ENCODE results near the gene TRIM33.
"Not testable (repeated sequence)": the region's sequence is repeated elsewhere in the genome, so short reads cannot be mapped to it uniquely, and the experiment has no call there.

Gene TRIM33

DNA sequence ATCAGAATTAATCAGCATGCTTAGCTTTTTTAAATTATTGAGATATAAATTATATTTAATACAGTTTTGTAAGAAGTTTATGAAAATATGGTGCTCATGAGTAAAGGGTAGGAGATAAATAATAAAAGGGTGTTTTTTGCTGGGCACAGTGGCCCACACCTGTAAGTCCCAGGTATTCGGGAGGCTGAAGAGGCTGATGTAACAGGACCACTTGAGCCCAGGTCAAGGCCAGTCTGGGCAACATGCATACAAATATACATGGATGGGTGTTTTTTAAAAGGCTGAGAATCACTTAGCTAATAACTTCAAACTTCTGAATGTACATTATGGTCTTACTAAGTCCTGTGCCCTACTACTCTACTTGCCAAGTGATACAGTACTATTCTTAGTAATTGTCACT, 73.2 kb downstream of the TRIM33 start:
- no peak for DNase-seq (ENCODE audit: low read depth, low spot score)
- no peak overlapping the region for H3K4me3 ChIP-seq (ENCODE audit: low read length)

DNA sequence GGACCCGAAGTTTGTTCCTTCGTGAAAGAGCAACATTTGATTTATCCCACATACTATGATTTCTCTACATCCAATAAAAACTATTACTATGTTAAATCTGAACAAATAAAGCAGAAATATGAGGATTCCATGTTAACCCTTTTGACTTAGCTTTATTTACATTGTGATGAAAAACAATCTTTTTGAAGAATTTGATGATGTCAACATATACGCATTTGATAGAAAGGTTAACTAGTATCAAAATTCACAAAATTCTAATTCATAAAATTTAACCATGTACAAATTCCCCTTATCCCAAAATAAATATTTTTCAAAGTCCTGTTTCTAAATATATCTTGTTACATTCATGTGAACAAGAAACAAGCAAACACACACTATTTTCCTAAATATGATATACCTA, 74.2 kb downstream of the TRIM33 start:
- DNase-seq (ENCODE audit: low read depth, low spot score) = no peak
- H3K4me3 ChIP-seq (ENCODE audit: low read length) = no peak overlapping the region

DNA sequence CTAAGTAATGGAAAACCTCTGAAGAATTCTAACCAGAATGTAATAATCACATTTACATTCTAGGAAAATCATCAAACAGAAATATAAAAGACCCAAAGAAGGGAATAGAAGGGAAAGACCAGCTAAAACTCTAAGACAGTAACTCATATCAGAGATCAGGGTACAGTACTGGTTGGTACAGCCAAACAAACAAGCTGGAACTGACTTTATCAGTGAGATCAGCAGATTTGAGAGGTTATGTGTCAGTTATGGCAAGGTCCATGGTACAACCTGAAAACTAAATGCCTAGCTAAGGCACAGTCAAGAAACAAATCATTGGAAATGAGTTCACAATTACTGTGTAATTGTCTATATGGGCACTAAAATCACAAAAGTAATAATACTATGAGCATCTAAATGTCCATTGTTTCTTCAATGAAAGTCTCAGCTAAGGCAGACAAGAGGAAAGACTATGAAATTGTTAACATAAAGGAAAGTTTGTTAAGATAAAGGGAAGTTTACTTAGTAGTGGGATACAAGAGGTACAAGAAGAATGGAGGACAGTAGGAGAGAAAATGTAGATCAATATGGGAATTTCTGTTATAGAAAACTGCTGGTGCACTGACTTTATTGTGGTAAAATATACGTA, 75.8 kb downstream of the TRIM33 start:
- no peak overlapping the region for H3K4me3 ChIP-seq (ENCODE audit: low read length)
- DNase-seq (ENCODE audit: low read depth, low spot score) = no peak

DNA sequence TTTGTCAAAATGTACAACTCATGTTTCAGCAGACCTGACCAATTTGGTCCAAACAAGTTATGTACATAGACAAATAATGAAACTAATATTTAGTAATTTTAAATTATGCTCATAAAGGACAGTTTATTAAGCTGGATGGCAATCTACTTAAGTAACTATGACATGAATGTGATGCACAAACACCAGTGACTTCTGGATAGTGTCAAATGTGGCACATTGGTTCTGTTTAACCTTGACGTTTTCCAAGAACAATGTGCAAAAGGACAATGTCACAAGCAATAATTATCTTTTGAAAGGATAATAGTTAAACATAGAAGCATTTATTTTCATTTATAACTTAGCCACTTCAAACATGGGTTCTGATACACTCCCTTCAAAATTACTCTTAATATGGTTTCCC, 80.0 kb downstream of the TRIM33 start:
- H3K4me3 ChIP-seq (ENCODE audit: low read length) = no peak overlapping the region
- DNase-seq (ENCODE audit: low read depth, low spot score) = no peak

DNA sequence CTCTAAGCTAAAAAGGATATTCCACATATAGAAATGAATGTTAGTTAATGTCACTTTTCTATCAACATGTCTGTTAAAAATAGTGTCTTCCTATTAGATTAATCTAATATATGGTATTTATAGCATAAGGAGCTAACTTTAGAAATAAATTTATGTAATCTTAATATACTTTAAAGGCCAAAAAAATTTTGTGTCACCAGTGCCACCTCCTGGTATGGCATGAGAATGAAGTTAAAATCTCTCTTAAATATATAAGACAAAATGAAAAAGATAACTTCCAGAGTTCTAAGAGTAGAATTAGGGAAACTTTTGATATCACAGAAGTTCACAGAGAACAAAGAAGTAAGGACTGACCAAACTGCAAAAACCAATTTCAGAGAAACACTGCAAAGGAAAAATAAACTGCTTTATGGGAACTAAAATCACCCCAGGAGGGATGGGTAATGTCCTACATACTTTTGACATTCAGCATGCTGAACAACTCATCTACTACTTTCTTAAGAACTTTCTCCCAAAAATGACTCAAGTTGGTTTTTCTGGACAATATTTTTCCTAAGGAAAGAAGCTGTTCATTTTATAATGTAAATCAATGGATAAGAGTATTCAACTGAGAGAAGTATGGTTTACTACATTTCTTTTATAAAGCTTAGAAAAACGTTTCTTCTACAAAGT, 82.8 kb downstream of the TRIM33 start:
- DNase-seq (ENCODE audit: low read depth, low spot score) = peak; percentile 20

DNA sequence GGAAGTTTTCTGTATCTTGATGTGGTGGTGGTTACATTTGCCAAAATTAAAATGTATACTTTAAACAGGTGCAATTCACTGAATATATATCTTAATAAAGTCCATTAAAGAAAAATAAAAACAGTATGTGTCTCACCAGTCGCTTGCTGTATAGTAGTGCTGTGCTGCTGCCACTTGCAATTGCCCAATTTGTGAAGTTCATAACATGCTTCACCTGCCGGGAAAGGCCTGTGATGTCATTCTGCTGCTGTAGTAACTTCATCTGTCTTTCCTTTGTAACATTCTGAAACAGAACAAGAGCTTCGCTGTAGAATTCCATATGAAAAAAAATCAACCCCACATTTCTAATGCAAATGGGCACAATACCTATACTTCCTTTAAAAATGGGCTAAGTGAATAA, 83.4 kb downstream of the TRIM33 start:
- H3K4me3 ChIP-seq (ENCODE audit: low read length) = no peak overlapping the region
- DNase-seq (ENCODE audit: low read depth, low spot score) = no peak

More for the DNA sequence above, 82.8 kb downstream of the TRIM33 start:
- H3K4me3 ChIP-seq (ENCODE audit: low read length) = no peak overlapping the region

DNA sequence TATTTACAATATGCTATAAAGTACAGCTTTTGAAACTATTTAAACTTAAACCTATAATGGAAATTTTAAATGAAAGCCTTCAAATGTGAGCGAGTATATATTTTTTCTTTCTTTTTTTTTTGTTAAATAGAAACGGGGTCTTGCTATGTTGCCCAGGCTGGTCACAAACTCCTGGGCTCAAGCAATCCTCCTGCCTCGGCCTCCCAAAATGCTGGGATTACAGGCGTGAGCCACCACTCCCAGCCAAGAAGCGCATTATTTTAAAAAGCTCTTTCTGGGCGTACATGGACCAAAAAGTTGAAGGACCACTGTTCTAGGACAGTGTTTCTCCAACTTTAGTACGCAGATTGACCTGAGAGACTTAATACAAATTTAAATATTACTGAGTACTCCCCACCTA, 87.5 kb downstream of the TRIM33 start:
- DNase-seq (ENCODE audit: low read depth, low spot score) = no peak
- no peak overlapping the region for H3K4me3 ChIP-seq (ENCODE audit: low read length)

DNA sequence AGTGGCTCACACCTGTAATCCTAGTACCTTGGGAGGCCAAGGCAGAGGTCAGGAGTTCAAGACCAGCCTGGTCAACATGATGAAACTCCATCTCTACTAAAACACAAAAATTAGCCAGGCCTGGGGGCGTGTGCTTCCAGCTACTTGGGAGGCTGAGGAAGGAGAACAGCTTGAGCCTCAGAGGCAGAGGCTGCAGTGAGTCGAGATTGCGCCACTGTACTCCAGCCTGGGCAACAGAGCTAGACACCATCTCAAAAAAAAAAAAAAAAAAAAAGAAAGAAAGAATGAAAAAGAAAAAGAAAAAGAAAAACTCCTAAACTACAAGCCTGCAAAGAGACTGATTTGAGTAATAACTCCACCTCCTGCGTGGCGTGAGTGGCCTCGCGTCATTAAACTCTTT, 92.1 kb downstream of the TRIM33 start:
- H3K4me3 ChIP-seq (ENCODE audit: low read length); DNase-seq (ENCODE audit: low read depth, low spot score): not testable (repeated sequence)

DNA sequence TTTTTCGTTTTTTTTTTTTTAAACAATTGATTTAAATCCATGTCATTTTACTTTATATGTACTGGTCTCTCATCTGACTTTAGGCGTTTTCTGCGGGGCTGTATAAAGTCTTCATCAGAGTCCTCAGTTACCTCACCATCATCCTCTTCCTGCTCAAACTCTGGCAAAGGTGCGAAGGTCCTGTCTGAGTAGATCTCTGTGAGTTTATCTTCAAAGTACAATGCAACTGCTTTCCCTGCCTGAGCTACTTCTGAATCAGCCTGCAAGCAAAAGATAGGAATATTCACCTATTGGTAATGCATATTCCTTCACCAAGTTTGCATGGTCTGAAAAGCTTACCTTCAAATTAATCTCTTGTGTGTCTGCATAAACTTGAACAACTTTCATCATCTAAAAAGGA, 113.4 kb downstream of the TRIM33 start:
- DNase-seq (ENCODE audit: low read depth, low spot score) = no peak

DNA sequence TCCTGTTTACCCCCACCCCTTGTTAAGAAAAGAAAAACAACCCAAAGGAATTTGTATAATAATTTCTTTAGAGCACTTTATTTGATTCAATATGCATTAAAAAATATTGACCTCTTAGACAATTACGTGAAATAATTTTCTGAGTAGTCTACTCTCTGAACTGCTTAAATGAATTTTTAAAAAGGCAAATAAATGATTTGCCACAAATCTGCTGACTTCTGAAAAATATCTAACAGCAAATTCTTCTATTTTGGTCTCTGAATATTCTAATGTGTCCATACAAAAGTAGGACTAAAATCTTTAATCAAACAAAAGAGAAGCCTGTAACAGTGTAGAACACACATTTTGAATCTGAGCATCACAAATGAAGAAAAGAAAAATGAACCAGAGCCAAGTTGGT, 115.1 kb downstream of the TRIM33 start:
- H3K4me3 ChIP-seq (ENCODE audit: low read length) = no peak overlapping the region
- no peak for DNase-seq (ENCODE audit: low read depth, low spot score)

More for the DNA sequence above, 113.4 kb downstream of the TRIM33 start:
- no peak overlapping the region for H3K4me3 ChIP-seq (ENCODE audit: low read length)

DNA sequence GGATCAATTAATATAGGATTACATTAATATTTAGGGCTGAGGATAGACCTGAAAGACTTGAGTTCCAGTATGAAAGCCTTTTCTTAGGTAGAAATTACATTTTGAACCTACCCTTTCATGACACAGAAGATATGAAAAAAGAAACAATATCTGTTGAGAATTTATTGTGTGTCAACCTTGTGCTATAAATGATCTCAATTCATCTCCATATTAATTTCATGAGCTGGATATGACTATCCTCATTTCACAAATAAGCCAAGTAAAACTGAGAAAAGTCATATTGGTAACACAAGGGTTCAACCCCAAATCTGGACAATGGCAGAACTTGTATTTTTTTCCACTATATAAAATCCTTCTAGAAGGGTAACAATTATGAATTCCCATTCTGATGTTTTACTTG, 120.0 kb downstream of the TRIM33 start:
- no peak overlapping the region for H3K4me3 ChIP-seq (ENCODE audit: low read length)
- no peak for DNase-seq (ENCODE audit: low read depth, low spot score)

DNA sequence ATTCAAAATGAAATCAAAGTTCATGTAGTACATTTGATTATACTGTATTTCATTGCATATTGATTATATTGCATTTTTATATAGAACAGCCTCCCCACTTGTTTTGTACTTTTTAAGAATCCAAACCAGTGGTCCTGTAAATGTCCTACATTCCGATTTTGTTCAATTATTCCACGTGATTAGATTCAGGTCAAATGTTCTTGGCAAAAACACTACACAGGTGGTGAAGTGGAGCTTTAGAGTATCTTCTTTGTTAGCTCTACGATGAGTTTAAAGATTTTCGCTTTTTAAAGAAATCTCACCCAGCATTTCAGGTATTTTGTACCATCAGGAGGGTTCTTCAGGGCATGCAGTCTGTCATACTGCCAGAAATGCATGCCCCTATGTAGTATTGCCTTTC, 120.6 kb downstream of the TRIM33 start:
- H3K4me3 ChIP-seq (ENCODE audit: low read length) = no peak overlapping the region

DNA sequence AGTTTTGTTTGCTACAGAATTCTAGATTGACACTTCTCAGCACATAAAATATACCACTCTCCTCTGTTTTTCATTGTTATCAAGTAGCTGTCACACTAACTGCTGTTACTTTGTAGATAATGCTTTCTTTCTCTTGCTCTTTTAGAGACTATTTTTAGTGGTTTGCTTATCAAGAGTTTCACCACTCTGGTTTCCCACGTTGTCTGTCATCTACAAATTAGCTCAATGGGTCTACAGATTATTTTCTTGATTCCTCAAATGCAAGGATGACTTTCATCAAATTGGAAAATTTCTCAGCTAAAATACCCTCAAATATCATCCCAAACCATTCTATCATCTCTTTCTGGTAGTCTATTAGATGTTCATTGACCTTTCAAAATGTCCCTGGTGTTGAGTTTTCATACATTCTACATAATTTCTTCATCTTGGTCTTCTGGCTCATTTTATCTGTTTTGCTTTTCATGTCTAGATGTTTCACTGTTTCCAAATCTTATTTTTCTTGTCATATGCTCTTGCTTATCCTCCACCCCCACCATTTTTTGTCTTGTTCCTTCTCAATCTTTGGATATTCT, 122.5 kb downstream of the TRIM33 start:
- peak; percentile 55 for DNase-seq (ENCODE audit: low read depth, low spot score)
- H3K4me3 ChIP-seq (ENCODE audit: low read length) = no peak overlapping the region

More for the DNA sequence above, 120.6 kb downstream of the TRIM33 start:
- DNase-seq (ENCODE audit: low read depth, low spot score) = no peak

DNA sequence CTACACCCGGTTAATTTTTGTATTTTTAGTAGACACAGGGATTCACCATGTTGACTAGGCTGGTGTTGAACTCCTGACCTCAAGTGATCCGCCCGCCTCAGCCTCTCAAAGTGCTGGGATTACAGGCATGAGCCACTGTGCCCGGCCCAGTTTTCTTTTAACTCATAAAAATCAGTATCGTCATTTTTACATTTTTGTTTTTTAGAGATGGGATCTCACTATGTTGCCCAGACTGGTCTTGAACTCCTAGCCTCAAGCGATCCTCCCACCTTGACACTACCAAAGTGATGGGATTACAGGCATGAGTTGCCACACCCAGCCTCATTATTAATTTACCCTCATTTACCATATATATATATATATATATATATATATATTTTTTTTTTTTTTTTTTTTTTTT, 123.4 kb downstream of the TRIM33 start:
- not testable (repeated sequence) for H3K4me3 ChIP-seq (ENCODE audit: low read length); DNase-seq (ENCODE audit: low read depth, low spot score)

DNA sequence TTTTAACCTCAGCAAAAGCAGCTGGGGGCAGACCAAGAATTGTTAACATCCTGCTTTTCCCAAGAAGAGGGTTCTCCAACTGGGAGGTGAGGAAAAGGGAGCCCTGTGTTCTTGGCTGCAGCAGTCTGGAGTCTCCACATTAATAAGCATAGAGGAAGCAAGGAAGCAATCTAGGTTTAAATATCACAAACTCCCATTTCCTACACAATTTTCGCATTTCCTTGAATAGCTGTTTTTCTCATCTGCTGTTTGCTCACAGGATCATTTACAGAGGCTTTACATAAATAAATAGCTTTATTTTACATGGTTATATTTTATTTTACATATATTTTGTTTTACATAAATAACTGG, 124.0 kb downstream of the TRIM33 start:
- no peak overlapping the region for H3K4me3 ChIP-seq (ENCODE audit: low read length)

DNA sequence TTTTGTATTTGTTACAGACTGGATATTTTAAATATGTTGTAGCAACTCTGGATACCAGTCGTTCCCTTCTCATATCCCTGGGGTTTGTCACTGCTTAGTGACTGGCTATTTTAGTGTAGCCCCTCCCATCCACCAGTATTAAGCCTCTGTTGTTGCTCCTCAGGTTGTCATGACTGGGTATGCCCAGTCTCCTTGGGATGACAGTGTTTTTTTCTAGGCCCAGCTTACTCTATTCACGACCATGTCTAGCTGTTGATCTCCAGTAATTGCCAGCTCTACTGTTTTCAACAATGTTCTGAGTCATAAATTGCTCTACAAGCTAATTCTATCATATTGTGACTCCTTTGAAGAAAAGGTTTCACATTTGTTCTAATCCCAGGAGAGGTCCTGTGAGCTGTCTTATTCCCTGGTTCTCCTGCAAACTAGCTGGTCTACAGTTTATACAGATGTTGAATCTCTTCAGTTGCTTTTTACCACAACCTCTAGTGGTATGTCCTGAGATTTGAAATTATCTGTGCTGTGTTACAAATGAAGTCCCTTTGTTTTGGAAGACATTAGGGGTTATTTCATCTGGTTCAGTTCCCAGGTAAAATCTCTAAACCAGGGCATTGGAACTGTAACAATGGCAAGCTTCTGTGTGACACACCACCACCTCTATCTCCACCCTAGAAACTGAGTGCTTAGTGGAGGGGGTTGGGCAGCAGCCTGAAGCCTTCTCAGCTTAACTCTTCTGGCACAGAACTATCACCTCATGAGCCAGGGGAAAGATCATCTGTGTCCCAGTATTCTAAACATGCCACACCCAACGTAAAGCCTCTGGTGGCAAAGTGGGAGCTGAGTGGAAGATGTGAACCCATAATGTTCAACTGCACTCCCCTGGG, 124.6 kb downstream of the TRIM33 start:
- no peak for DNase-seq (ENCODE audit: low read depth, low spot score)

More for the DNA sequence above, 124.0 kb downstream of the TRIM33 start:
- no peak for DNase-seq (ENCODE audit: low read depth, low spot score)

DNA sequence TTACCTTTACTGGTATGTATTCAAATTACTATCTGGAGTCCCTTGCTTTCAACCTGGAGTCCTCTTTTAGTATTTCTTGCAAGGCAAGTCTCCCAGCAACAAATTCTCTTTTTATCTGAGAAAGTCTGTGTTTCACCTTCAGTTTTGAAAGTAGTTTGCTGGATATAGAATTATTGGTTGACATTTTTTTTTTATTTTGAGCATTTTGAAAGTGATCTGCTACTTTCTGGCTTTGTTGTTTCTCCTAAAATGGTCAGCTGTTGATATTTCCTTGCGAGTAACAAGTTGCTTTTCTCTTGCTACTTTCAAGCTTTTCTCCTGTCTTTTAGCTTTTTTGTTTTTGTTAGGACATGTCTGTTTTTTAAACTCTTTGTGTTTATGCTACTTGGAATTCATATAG, 126.1 kb downstream of the TRIM33 start:
- H3K4me3 ChIP-seq (ENCODE audit: low read length) = no peak overlapping the region
- DNase-seq (ENCODE audit: low read depth, low spot score) = no peak

More for the DNA sequence above, 124.6 kb downstream of the TRIM33 start:
- H3K4me3 ChIP-seq (ENCODE audit: low read length) = no peak overlapping the region

DNA sequence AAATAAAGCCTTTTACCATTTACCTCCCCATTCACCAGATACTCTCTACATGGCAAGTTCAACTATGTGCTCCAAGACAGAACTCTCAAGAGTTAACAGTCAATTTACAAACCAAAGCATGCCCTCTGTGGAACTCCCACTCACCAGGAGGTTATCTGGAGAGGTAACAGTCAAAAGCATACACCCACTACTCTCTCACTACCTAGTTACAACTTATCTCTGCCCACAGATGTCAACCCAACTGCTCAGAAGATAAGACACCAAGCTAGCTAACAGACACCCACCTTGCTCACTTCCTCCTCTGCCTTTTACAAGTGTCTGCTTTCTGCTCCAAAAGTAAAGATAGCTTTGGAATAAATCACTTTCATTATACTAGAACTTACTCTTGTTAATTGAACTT, 131.0 kb downstream of the TRIM33 start:
- H3K4me3 ChIP-seq (ENCODE audit: low read length) = no peak overlapping the region
- DNase-seq (ENCODE audit: low read depth, low spot score) = peak; percentile 83

DNA sequence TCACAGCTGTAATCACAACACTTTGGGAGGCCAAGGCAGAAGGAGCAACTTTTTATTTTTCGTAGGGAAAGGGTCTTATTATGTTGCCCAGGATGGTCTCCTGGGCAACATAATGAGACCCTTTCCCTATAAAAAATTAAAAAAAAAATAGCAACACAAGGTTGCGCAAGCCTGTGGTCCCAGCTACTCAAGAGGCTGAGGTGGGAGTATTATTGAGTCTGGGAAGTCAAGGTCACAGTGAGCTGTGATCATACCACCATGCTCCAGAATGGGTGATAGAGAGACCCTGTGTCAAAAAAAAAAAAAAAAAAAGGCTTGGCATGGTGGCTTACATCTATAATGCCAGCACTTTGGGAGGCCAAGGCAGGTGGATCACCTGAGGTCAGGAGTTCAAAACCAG, 131.6 kb downstream of the TRIM33 start:
- H3K4me3 ChIP-seq (ENCODE audit: low read length) = no peak overlapping the region
- DNase-seq (ENCODE audit: low read depth, low spot score) = no peak

DNA sequence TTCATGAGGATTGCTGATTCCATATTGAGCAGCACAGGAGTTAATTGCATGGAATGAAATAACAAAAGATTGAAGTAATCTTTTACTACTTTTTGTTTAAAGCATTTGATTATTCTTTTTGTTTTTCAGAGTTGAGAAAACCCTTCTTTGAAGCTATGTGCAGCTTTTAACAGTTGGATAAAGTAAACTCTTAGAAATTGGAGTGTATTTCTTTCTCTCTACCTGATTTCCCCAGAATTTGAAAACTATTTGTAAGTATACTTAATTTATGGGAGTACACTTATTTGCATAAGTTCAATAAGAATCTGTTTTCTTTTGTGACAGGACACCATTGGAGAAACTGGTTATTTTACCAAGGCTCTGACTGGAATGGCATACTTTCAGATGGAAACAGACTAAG, 133.6 kb downstream of the TRIM33 start:
- H3K4me3 ChIP-seq (ENCODE audit: low read length) = no peak overlapping the region
- DNase-seq (ENCODE audit: low read depth, low spot score) = no peak

Measured in Jurkat, Clone E6-1 (cell line).